Stomach (tissue), 9 donors: ENCODE data around the gene HOXD3. TPM values are rescaled to one million over a fixed set of nuclear protein-coding genes. Genes with fewer than 3 reads are reported as not detected.

Experiments used
- DNase-seq, 2 donors: peaks; one replicate each; pipeline versions ENCODE4 v3.0.0 to v3.0.0-alpha.2; 2013 to 2019
- H3K27ac ChIP-seq, 5 donors: fragments of 200-600 bp in 4 of 5; sonication (generic) in 4 of 5; one replicate each; pipeline ENCODE4 v1.5.1; 2013 to 2019; ENCODE audit warnings: mild to moderate bottlenecking in 1 of 5, moderate library complexity in 1 of 5
- H3K27me3 ChIP-seq, 3 donors: fragments of 200-600 bp; sonication (generic); one replicate each; pipeline ENCODE4 v1.5.1; 2017 to 2019; ENCODE audit warnings: mixed run types in 1 of 3
- H3K36me3 ChIP-seq, 4 donors: fragments of 200-600 bp; sonication (generic); 1 replicate in 3 of 4; 2 replicates in 1 of 4; pipeline ENCODE4 v1.5.1; 2016 to 2019
- H3K4me1 ChIP-seq, 4 donors: fragments of 200-600 bp; sonication (generic); one replicate each; pipeline ENCODE4 v1.5.1; 2016 to 2019
- H3K4me3 ChIP-seq, 4 donors: fragments of 200-600 bp; sonication (generic) in 3 of 4; one replicate each; pipeline ENCODE4 v1.5.1; 2016 to 2019; ENCODE audit warnings: mild to moderate bottlenecking in 1 of 4
- H3K9me3 ChIP-seq, 4 donors: fragments of 200-600 bp; sonication (generic); one replicate each; pipeline ENCODE4 v1.5.1; 2016 to 2019
- CTCF ChIP-seq, 7 experiments: fragments of 450-650 bp in 4 of 7; fragments of 200-600 bp in 3 of 7; sonication (generic) in 3 of 7; IDR thresholded peaks; one replicate each; pipeline ENCODE4 v1.5.1; 2016 to 2019; ENCODE audit warnings: antibody characterized with exemption in 7 of 7, control low read depth in 2 of 7, mild to moderate bottlenecking in 1 of 7
- EP300 ChIP-seq: sonication (generic); formaldehyde crosslinking; IDR thresholded peaks from one replicate; pipeline ENCODE4 v1.6.1; 2017; ENCODE audit warnings: antibody characterized with exemption
- POLR2A ChIP-seq, 4 donors: fragments of 450-650 bp; IDR thresholded peaks; one replicate each; pipeline ENCODE4 v1.6.1; 2016; ENCODE audit warnings: antibody characterized with exemption in 4 of 4, control low read depth in 2 of 4, mild to moderate bottlenecking in 1 of 4, moderate library complexity in 1 of 4
- POLR2AphosphoS5 ChIP-seq, 3 donors: sonication (generic); formaldehyde crosslinking; IDR thresholded peaks; one replicate each; pipeline ENCODE4 v1.6.1; 2016; ENCODE audit warnings: antibody characterized with exemption in 3 of 3
- WGBS, 5 donors: extraction: QIAGEN DNeasy Blood & Tissue Kit in 3 of 5; methylation state at CpG; one replicate each; pipeline versions ENCODE4 v1.1.5 to v1.1.7; 2013 to 2018; 5-methylcytosine and 5-hydroxymethylcytosine counted together
- intact Hi-C: fragments of 100-400 bp; cut with DNase I; formaldehyde crosslinking; loops from one replicate; pipeline ENCODE4 v1.15.1; 2023; ENCODE audit warnings: low total_unique reads
- polyA plus RNA-seq, 3 donors: library from polyadenylated mRNA; stranded (reverse); fragments of 200-250 nt; gene quantifications; one replicate each; pipeline ENCODE4 v1.2.3, GENCODE V29; 2013
- small RNA-seq, 4 donors: library from RNA; depleted of rRNA; stranded (forward); fragments of <200 nt; gene quantifications; one replicate each; pipeline ENCODE3, GENCODE V24; 2016
- total RNA-seq, 5 donors: library from RNA; depleted of rRNA; stranded (reverse); fragments of >200 nt; gene quantifications; one replicate each; pipeline versions ENCODE4 v1.1.0 to v1.2.3, GENCODE V29; 2014 to 2016
- donor health status: healthy with polysubstance abuse.
- donor health status: Bipolar disorder and iron deficiency.
- donor health status: healthy.

HOXD3 gene
- total and polyA plus RNA-seq, 8 donors, result 0.44 to 11.0 (median 2.0) TPM; not detected in 2

GRCh38 chr2:176213406-176213805 lies 56.3 kb downstream of the HOXD3 start:
- TF ChIP-seq POLR2AphosphoS5 (IDR thresholded peaks at IDR 0.05) (no peak), CTCF (IDR thresholded peaks at IDR 0.05) (no peak), EP300 (no peak), POLR2A (IDR thresholded peaks at IDR 0.05) (no peak)
- intact Hi-C loops, result no loop called here
- no peaks in the 10 kb centered on the region for H3K9me3 ChIP-seq

More at GRCh38 chr2:176213406-176213805, 56.3 kb downstream of the HOXD3 start:
- Histone ChIP-seq H3K27me3 (peaks cover 0 to 7% (median 0%) of the 10 kb centered on the region in 3 donors), H3K4me1 (no peaks in the 10 kb centered on the region), H3K4me3 (no peak overlapping the region), H3K27ac (no peak overlapping the region), H3K36me3 (no peaks in the 10 kb centered on the region)
- DNase-seq, result no peak
- 13 to 30% (median 19%) methylated on average over 1 of the region's 1 CpG for WGBS, 5 donors

Small RNA genes within 50 kb of the gene (small RNA-seq; reads per million reads assigned to genes)
- 100,137 to 166,669 (median 102,753) reads per million in 4 donors for gene MIR10B

Other genes with a start within 250 kb of the HOXD3 start
- gene LNPK, start 155.0 kb upstream of the HOXD3 start, total RNA-seq, result 10 to 100 TPM in 4 of 5 donors, 1 to 10 TPM in 1; 4.9 to 29.0 (median 13.3) TPM
- 1 to 10 TPM; 1.8 to 2.7 (median 1.8) TPM for gene LNPK, start 155.0 kb upstream of the HOXD3 start, polyA plus RNA-seq
- gene EVX2, start 73.3 kb upstream of the HOXD3 start, total RNA-seq, result not detected
- gene EVX2, start 73.3 kb upstream of the HOXD3 start, polyA plus RNA-seq, result not detected
- not detected for gene HOXD13, start 64.6 kb upstream of the HOXD3 start, total RNA-seq
- gene HOXD13, start 64.6 kb upstream of the HOXD3 start, polyA plus RNA-seq, result not detected
- gene HOXD12, start 57.5 kb upstream of the HOXD3 start, total RNA-seq, result not detected
- not detected for gene HOXD12, start 57.5 kb upstream of the HOXD3 start, polyA plus RNA-seq
- gene HOXD11, start 50.0 kb upstream of the HOXD3 start, total RNA-seq, result not detected
- gene HOXD11, start 50.0 kb upstream of the HOXD3 start, polyA plus RNA-seq, result not detected
- gene HOXD10, start 40.5 kb upstream of the HOXD3 start, total RNA-seq, result 1 to 10 TPM in 1 of 5 donors, not detected in 4; 2.6 TPM
- gene HOXD10, start 40.5 kb upstream of the HOXD3 start, polyA plus RNA-seq, result not detected
- gene HOXD9, start 34.6 kb upstream of the HOXD3 start, total RNA-seq, result under 1 TPM in 1 of 5 donors, not detected in 4; 0.18 TPM
- gene HOXD9, start 34.6 kb upstream of the HOXD3 start, polyA plus RNA-seq, result under 1 TPM; 0.31 to 0.76 (median 0.68) TPM
- 10 to 100 TPM in 1 of 5 donors, 1 to 10 TPM in 1, under 1 TPM in 1, not detected in 2; 0.58 to 15.9 (median 5.1) TPM for gene HOXD8, start 27.6 kb upstream of the HOXD3 start, total RNA-seq
- gene HOXD8, start 27.6 kb upstream of the HOXD3 start, polyA plus RNA-seq, result 1 to 10 TPM in 2 of 3 donors, under 1 TPM in 1; 0.87 to 1.8 (median 1.7) TPM
- gene HOXD4, start 5.8 kb upstream of the HOXD3 start, total RNA-seq, result 1 to 10 TPM in 2 of 5 donors, not detected in 3; 2.4 to 9.6 TPM
- gene HOXD4, start 5.8 kb upstream of the HOXD3 start, polyA plus RNA-seq, result under 1 TPM in 2 of 3 donors, not detected in 1; 0.25 to 0.75 TPM
- under 1 TPM in 1 of 5 donors, not detected in 4; 0.18 TPM for gene HOXD1, start 31.4 kb downstream of the HOXD3 start, total RNA-seq
- gene HOXD1, start 31.4 kb downstream of the HOXD3 start, polyA plus RNA-seq, result under 1 TPM in 2 of 3 donors, not detected in 1; 0.12 to 0.23 TPM
- 100 to 1,000 TPM in 2 of 5 donors, 10 to 100 TPM in 3; 12.2 to 150 (median 22.4) TPM for gene MTX2, start 112.1 kb downstream of the HOXD3 start, total RNA-seq
- gene MTX2, start 112.1 kb downstream of the HOXD3 start, polyA plus RNA-seq, result 10 to 100 TPM; 36.2 to 47.9 (median 38.0) TPM